ENCODE measurements around the gene PCDHGA1.

Gene PCDHGA1

GRCh38 chr5:141437221-141437620 is 106.9 kb downstream of the PCDHGA1 start:
- no peak overlapping the region for H4K12ac ChIP-seq (ENCODE audit: low read depth, low read length)
- no peak for DNase-seq
- no peaks in the 10 kb centered on the region for H3K27me3 ChIP-seq (ENCODE audit: insufficient read depth, low read length)
- no peak overlapping the region for H2BK12ac ChIP-seq (ENCODE audit: low read length)
- no peak overlapping the region for H3K4ac ChIP-seq (ENCODE audit: low read depth, low read length)
- H3K14ac ChIP-seq (ENCODE audit: low read length): no peak overlapping the region
- H3K9ac ChIP-seq (ENCODE audit: low read length): no peak overlapping the region
- H3K4me2 ChIP-seq (ENCODE audit: low read length): no peak overlapping the region
- H2AFZ ChIP-seq (ENCODE audit: insufficient read depth, low read length, poor library complexity): no peak overlapping the region
- no peak overlapping the region for H3K4me3 ChIP-seq (ENCODE audit: low read depth, low read length)
- H3K36me3 ChIP-seq (ENCODE audit: control insufficient read depth in 1 of 2, insufficient read depth in 2 of 2, low read length in 2 of 2): peaks cover 11% of the 10 kb centered on the region in 2 experiments
- no peak overlapping the region for H2BK5ac ChIP-seq (ENCODE audit: low read depth, low read length, poor library complexity)
- no peaks in the 10 kb centered on the region for H3K79me2 ChIP-seq (ENCODE audit: control insufficient read depth, insufficient read depth, low read length, poor library complexity)
- H4K8ac ChIP-seq (ENCODE audit: low read depth, low read length): no peak overlapping the region
- H3K18ac ChIP-seq (ENCODE audit: low read length): no peak overlapping the region
- no peak overlapping the region for H3K23ac ChIP-seq (ENCODE audit: low read length)
- H2BK120ac ChIP-seq (ENCODE audit: insufficient read depth, low read length, poor library complexity): no peak overlapping the region
- no CpG with 5 or more reads among the region's 2 CpGs for WGBS (ENCODE audit: extremely low coverage, insufficient coverage, insufficient read length)
- no peak overlapping the region for H2AK5ac ChIP-seq (ENCODE audit: low read length)
- H3K79me1 ChIP-seq (ENCODE audit: low read length): no peaks in the 10 kb centered on the region
- H4K91ac ChIP-seq (ENCODE audit: low read depth, low read length): no peak overlapping the region
- no peak overlapping the region for H3K27ac ChIP-seq (ENCODE audit: low read depth, low read length)
- peaks cover 8% of the 10 kb centered on the region for H3K9me3 ChIP-seq (ENCODE audit: insufficient read depth, low read depth, low read length)
- peaks cover 3 to 5% of the 10 kb centered on the region in 2 experiments for H3K4me1 ChIP-seq (ENCODE audit: control insufficient read depth in 1 of 2, insufficient read depth in 2 of 2, low read length in 2 of 2)

GRCh38 chr5:141439411-141440141 is 109.3 kb downstream of the PCDHGA1 start:
- Histone ChIP-seq H3K18ac (ENCODE audit: low read length) (no peak overlapping the region), H3K36me3 (ENCODE audit: control insufficient read depth in 1 of 2, insufficient read depth in 2 of 2, low read length in 2 of 2) (peaks cover 8 to 10% of the 10 kb centered on the region in 2 experiments), H3K4me2 (ENCODE audit: low read length) (peak overlapping the region; percentile 3), H3K27ac (ENCODE audit: low read depth, low read length) (no peak overlapping the region), H2AFZ (ENCODE audit: insufficient read depth, low read length, poor library complexity) (no peak overlapping the region), H3K23ac (ENCODE audit: low read length) (no peak overlapping the region), H2AK5ac (ENCODE audit: low read length) (no peak overlapping the region), H2BK5ac (ENCODE audit: low read depth, low read length, poor library complexity) (no peak overlapping the region), H3K79me1 (ENCODE audit: low read length) (no peaks in the 10 kb centered on the region), H4K91ac (ENCODE audit: low read depth, low read length) (no peak overlapping the region), H3K4me1 (ENCODE audit: control insufficient read depth in 1 of 2, insufficient read depth in 2 of 2, low read length in 2 of 2) (peaks cover 3 to 5% of the 10 kb centered on the region in 2 experiments), H3K4me3 (ENCODE audit: low read depth, low read length) (no peak overlapping the region), H3K79me2 (ENCODE audit: control insufficient read depth, insufficient read depth, low read length, poor library complexity) (no peaks in the 10 kb centered on the region), H4K8ac (ENCODE audit: low read depth, low read length) (no peak overlapping the region), H3K14ac (ENCODE audit: low read length) (no peak overlapping the region), H3K4ac (ENCODE audit: low read depth, low read length) (no peak overlapping the region), H3K27me3 (ENCODE audit: insufficient read depth, low read length) (no peaks in the 10 kb centered on the region), H2BK12ac (ENCODE audit: low read length) (no peak overlapping the region), H3K9me3 (ENCODE audit: insufficient read depth, low read depth, low read length) (peaks cover 3% of the 10 kb centered on the region), H3K9ac (ENCODE audit: low read length) (no peak overlapping the region), H4K12ac (ENCODE audit: low read depth, low read length) (no peak overlapping the region), H2BK120ac (ENCODE audit: insufficient read depth, low read length, poor library complexity) (no peak overlapping the region)
- DNase-seq: peak; percentile 37 to 64
- no CpG with 5 or more reads among the region's 10 CpGs for WGBS (ENCODE audit: extremely low coverage, insufficient coverage, insufficient read length)

DNA sequence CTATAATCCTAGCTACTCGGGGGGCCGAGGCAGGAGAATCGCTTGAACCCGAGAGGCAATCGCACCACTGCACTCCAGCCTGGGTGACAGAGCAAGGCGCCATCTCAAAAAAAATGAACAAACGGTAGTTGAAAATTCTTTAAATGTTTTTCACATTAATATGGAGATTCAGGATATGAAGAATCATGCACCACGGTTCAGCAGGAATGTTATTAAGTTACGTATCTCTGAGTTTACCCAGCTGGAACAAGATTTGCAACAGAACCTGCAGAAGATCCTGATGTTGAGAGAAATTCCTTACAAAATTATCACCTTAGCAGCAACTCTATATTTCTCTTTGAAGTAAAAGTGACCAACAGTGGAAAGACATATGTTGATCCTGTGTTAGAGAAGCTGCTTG is 110.0 kb downstream of the PCDHGA1 start:
- no peak overlapping the region for H3K4me2 ChIP-seq (ENCODE audit: low read length)
- H3K4ac ChIP-seq (ENCODE audit: low read depth, low read length): no peak overlapping the region
- H3K27ac ChIP-seq (ENCODE audit: low read depth, low read length): no peak overlapping the region
- H3K79me2 ChIP-seq (ENCODE audit: control insufficient read depth, insufficient read depth, low read length, poor library complexity): no peaks in the 10 kb centered on the region
- no peak overlapping the region for H2BK120ac ChIP-seq (ENCODE audit: insufficient read depth, low read length, poor library complexity)
- H2BK5ac ChIP-seq (ENCODE audit: low read depth, low read length, poor library complexity): no peak overlapping the region
- H4K12ac ChIP-seq (ENCODE audit: low read depth, low read length): no peak overlapping the region
- H3K4me1 ChIP-seq (ENCODE audit: control insufficient read depth in 1 of 2, insufficient read depth in 2 of 2, low read length in 2 of 2): peaks cover 3 to 5% of the 10 kb centered on the region in 2 experiments
- DNase-seq: peak in 1 of 2 donors; percentile 6
- H3K23ac ChIP-seq (ENCODE audit: low read length): no peak overlapping the region
- H3K4me3 ChIP-seq (ENCODE audit: low read depth, low read length): no peak overlapping the region
- WGBS (ENCODE audit: extremely low coverage, insufficient coverage, insufficient read length): no CpG with 5 or more reads among the region's 9 CpGs
- no peak overlapping the region for H2AFZ ChIP-seq (ENCODE audit: insufficient read depth, low read length, poor library complexity)
- no peaks in the 10 kb centered on the region for H3K79me1 ChIP-seq (ENCODE audit: low read length)
- no peak overlapping the region for H3K9ac ChIP-seq (ENCODE audit: low read length)
- peaks cover 3% of the 10 kb centered on the region for H3K9me3 ChIP-seq (ENCODE audit: insufficient read depth, low read depth, low read length)
- no peaks in the 10 kb centered on the region for H3K27me3 ChIP-seq (ENCODE audit: insufficient read depth, low read length)
- H4K8ac ChIP-seq (ENCODE audit: low read depth, low read length): no peak overlapping the region
- H3K36me3 ChIP-seq (ENCODE audit: control insufficient read depth in 1 of 2, insufficient read depth in 2 of 2, low read length in 2 of 2): peaks cover 8 to 10% of the 10 kb centered on the region in 2 experiments
- no peak overlapping the region for H3K14ac ChIP-seq (ENCODE audit: low read length)
- H2AK5ac ChIP-seq (ENCODE audit: low read length): no peak overlapping the region
- no peak overlapping the region for H3K18ac ChIP-seq (ENCODE audit: low read length)
- H4K91ac ChIP-seq (ENCODE audit: low read depth, low read length): no peak overlapping the region
- H2BK12ac ChIP-seq (ENCODE audit: low read length): no peak overlapping the region

DNA sequence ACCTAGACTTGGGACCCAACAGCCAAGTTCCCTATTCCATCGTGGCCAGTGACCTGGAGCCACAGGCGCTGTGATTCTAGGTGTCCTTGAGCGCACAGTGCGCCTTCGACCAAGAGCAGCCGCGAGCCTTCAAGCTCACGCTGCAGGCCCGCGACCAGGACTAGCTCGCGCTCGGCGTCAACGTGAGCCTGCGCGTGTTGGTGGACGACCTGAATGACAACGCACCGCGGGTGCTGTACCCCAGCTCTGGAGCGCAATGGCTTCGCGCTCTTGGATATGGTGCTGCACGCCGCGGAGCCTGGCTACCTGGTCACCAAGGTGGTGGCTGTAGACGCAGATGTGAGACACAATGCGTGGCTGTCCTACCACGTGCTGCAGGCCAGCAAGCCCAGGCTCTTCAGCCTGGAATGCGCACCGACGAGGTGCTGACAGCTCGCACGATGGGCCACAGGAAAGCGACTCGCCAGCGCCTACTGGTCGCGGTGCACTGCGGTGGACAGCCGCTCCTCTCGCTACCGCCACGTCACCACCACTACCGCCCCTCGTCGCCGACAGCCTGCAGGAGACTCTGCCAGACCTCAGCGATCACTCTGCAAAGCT is 111.4 kb downstream of the PCDHGA1 start:
- no peak for DNase-seq
- no peak overlapping the region for H3K4me2 ChIP-seq (ENCODE audit: low read length)
- H3K14ac ChIP-seq (ENCODE audit: low read length): no peak overlapping the region
- H3K27ac ChIP-seq (ENCODE audit: low read depth, low read length): no peak overlapping the region
- H3K27me3 ChIP-seq (ENCODE audit: insufficient read depth, low read length): no peaks in the 10 kb centered on the region
- WGBS (ENCODE audit: extremely low coverage, insufficient coverage, insufficient read length): no CpG with 5 or more reads among the region's 50 CpGs
- no peak overlapping the region for H4K12ac ChIP-seq (ENCODE audit: low read depth, low read length)
- no peak overlapping the region for H4K8ac ChIP-seq (ENCODE audit: low read depth, low read length)
- no peak overlapping the region for H3K9ac ChIP-seq (ENCODE audit: low read length)
- no peak overlapping the region for H4K91ac ChIP-seq (ENCODE audit: low read depth, low read length)
- H2AFZ ChIP-seq (ENCODE audit: insufficient read depth, low read length, poor library complexity): no peak overlapping the region
- H2AK5ac ChIP-seq (ENCODE audit: low read length): no peak overlapping the region
- H3K4ac ChIP-seq (ENCODE audit: low read depth, low read length): no peak overlapping the region
- H2BK120ac ChIP-seq (ENCODE audit: insufficient read depth, low read length, poor library complexity): no peak overlapping the region
- H3K36me3 ChIP-seq (ENCODE audit: control insufficient read depth in 1 of 2, insufficient read depth in 2 of 2, low read length in 2 of 2): peaks cover 8 to 10% of the 10 kb centered on the region in 2 experiments
- no peak overlapping the region for H2BK12ac ChIP-seq (ENCODE audit: low read length)
- H3K79me2 ChIP-seq (ENCODE audit: control insufficient read depth, insufficient read depth, low read length, poor library complexity): no peaks in the 10 kb centered on the region
- no peak overlapping the region for H3K23ac ChIP-seq (ENCODE audit: low read length)
- no peak overlapping the region for H3K4me3 ChIP-seq (ENCODE audit: low read depth, low read length)
- no peak overlapping the region for H2BK5ac ChIP-seq (ENCODE audit: low read depth, low read length, poor library complexity)
- H3K18ac ChIP-seq (ENCODE audit: low read length): no peak overlapping the region
- peaks cover 3 to 5% of the 10 kb centered on the region in 2 experiments for H3K4me1 ChIP-seq (ENCODE audit: control insufficient read depth in 1 of 2, insufficient read depth in 2 of 2, low read length in 2 of 2)
- no peaks in the 10 kb centered on the region for H3K79me1 ChIP-seq (ENCODE audit: low read length)
- H3K9me3 ChIP-seq (ENCODE audit: insufficient read depth, low read depth, low read length): peaks cover 3% of the 10 kb centered on the region

Measured in trophoblast cell (in vitro differentiated cells and primary cell).